22Rv1 (cell line): ENCODE data around the gene TMEM255B.
"Not testable (repeated sequence)": the region's sequence is repeated elsewhere in the genome, so short reads cannot be mapped to it uniquely, and the experiment has no call there.

Experiments used
- H3K27ac ChIP-seq: fragments of 450-650 bp; 2 replicates; pipeline ENCODE4 v1.5.1; 2017
- ZFX ChIP-seq: fragments of 450-650 bp; IDR thresholded peaks from 2 replicates; pipeline ENCODE4 v1.6.1; 2017; ENCODE audit warnings: antibody characterized with exemption, borderline replicate concordance
- TF ChIP-seq, protein P1 (sequence below): fragments of 450-650 bp; IDR thresholded peaks from 2 replicates; pipeline ENCODE4 v1.5.1; 2017; ENCODE audit warnings: mild to moderate bottlenecking

Gene TMEM255B

DNA sequence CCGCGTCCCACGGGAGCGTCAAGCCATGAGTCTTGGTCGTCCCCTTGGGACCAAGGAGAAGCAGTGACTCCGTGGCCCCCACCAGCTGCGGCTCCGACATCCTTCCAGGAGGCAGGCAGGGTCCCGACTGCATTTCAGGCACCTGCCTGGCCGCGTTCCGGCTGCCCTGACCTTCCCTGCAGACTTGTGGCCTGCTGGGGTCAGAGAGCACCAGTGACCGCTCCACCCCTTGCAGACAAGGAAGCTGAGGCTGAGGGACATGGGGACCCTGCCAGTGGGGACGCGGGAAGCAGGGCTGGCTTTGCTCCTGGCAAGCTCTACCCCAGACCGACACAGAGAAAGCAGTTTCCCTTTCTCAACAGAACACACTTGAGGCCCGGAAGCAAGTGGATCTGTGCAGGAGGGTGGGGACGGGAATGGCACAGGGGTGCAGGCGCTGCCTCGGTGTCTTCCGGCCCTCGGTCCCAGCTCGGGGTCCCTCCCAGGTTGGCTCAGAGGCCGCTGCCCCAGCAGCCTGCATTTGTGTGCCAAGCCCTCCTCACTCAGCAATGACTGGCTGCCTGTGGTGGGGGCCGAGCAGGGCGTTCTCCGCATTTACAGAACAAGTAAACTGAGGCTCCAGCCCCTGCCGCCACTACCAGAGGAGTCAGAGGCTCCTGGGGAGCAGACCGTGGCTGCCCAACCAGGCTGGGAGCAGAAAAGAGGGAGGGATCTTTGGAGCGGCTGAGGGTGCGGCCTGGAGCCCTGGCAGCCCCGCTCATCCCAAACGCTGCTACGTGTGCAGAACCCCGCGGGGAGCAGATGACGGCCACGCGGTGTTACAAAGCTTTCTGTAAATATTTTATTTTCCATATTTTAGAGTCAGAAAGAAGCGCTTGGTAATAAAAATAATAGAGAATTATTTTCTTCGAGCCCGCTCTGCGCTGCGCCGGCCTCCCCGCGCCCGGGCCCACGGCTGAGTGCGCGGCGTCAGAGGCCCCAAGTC is 61.0 kb downstream of the TMEM255B start:
- no peak for TF ChIP-seq ZFX
- TF ChIP-seq, protein P1, sequence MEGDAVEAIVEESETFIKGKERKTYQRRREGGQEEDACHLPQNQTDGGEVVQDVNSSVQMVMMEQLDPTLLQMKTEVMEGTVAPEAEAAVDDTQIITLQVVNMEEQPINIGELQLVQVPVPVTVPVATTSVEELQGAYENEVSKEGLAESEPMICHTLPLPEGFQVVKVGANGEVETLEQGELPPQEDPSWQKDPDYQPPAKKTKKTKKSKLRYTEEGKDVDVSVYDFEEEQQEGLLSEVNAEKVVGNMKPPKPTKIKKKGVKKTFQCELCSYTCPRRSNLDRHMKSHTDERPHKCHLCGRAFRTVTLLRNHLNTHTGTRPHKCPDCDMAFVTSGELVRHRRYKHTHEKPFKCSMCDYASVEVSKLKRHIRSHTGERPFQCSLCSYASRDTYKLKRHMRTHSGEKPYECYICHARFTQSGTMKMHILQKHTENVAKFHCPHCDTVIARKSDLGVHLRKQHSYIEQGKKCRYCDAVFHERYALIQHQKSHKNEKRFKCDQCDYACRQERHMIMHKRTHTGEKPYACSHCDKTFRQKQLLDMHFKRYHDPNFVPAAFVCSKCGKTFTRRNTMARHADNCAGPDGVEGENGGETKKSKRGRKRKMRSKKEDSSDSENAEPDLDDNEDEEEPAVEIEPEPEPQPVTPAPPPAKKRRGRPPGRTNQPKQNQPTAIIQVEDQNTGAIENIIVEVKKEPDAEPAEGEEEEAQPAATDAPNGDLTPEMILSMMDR = no peak
- no peak overlapping the region for H3K27ac ChIP-seq

DNA sequence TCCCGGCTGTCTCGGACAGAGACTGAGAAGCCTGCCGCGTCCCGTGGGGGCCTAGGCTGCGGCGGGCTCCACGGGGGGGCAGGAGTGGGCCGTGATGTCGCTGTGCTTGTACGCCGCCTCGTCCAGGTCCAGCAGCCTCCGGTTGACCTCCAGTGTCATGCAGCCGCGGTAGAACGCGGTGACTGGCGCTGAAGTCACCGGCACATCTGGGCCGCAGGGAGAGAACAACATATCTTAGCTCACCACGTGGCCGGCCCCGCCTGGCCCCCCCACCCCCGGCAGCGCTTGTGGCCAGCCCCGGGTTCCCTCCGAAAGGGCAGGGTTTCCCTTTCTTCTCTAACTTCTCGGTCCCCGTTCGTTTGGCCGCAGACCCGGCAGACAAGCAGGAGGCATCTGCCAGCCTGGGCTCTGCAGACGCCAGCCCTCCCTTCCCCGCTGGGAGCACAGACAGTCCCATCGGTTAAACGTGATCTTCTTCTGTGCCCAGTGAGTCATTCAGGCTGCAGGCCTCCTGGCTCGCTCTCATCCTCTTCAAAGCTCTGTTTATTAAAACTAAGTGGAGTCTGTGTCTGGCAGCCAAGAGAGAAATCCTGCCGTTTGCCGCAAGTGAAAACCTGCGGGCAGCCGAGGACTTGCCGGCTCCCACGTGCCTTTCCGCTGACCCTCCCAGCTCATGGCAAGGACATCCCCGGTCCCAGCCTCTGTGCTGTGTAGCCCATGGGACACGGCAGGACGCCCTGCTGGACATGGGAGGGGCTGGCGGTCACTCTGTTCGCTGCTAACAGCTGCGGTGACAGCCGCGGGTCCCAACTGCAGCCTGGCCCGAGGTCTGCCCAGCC is 62.0 kb downstream of the TMEM255B start:
- TF ChIP-seq, protein P1 = no peak

DNA sequence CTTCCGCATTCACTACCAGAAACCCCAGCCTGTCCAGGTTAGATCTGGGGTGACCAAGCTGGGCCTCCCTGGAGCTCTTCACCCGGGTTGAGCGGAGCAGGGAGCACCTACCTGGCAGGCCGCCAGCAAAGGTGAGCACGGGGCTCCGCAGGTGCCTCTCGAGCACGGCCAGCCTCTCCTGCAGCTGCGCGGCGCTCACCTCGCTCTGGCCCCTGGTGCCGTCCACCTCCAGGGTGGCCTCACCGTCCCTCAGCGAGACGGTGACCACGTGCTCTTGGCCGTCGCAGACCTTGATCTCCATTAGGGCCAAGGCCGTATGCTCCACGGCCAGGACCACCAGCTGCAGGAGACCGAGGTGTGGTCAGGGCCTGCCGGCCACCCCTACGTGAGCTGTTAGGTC is 62.8 kb downstream of the TMEM255B start:
- no peak for TF ChIP-seq ZFX
- H3K27ac ChIP-seq = no peak overlapping the region

More for the DNA sequence above, 62.0 kb downstream of the TMEM255B start:
- H3K27ac ChIP-seq = no peak overlapping the region

DNA sequence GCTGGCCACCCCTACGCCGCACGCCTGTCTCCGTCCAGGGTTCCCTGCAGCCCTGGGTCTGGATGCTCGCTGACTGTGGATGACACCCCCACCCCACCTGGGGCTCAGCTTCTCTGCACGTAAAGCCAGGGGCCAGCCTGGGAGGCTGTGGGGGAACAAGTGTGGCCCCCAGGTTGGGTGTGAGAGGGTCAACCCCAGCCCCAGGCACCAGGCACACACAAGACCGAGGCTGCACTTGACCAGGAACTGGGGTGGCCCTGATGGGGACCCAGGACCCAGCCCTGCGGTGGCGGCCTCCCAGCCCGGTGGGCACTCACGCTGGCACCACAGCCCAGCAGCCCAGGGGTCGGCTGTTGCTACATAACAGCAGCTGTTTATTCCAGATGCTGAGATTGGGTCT is 63.2 kb downstream of the TMEM255B start:
- H3K27ac ChIP-seq = no peak overlapping the region
- TF ChIP-seq ZFX = no peak
- TF ChIP-seq, protein P1 = no peak

DNA sequence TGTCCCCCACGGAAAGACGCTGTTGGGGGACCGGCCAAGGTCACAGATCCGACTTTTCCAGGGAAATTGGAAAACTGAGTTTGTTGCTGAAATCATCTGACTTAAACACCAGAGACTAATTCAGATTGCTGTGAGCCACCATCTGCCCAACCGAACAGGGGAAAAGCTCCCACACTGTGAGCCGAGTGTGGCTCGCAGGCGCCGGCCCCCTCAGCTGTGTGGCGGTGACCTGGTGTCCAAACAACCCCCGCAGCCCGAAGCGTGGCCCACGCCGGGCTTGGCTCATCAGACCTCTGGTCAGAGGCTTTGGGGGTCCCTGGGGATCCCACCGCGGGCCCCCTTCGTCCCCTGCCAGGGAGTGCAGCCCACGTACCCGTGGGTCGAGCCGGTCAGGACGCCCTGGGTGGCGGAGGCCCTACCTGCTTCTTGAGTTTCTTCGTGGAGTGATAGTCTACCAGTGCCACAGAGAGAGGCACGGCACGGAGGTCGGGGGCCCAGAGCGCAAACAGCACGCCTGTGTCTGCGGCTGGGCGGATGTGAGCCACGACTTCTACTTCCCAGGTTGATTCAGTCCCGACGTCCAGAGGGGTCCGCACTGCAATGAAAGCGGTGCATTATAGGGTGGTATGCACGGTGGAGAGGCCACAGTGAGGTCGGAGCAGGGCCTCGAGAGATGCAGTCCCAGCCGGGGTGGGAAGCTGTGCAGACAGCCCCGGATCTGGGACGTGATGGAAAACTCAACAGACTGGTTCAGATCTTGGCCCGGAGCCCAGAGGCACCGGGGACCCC is 64.1 kb downstream of the TMEM255B start:
- H3K27ac ChIP-seq = no peak overlapping the region
- TF ChIP-seq, protein P1 = no peak
- no peak for TF ChIP-seq ZFX

DNA sequence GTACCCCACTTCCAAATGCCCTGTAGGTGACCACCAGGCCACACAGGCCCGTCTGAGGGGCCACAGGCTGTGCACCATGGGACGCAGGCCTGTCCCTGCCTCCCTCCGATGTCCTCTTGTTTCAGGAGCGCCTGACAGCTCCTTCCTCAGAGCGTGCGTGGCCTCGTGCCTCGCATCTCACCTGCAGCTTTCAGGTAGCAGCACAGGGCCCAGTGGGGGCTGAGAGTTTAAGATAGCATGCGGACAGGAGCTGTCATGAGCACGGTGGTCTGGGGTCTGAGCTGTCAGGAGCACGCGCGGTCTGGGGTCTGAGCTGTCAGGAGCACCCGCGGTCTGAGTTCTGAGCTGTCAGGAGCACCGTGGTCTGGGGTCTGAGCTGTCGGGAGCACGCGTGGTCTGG is 64.7 kb downstream of the TMEM255B start:
- TF ChIP-seq, protein P1 = no peak
- TF ChIP-seq ZFX = no peak
- H3K27ac ChIP-seq = no peak overlapping the region

DNA sequence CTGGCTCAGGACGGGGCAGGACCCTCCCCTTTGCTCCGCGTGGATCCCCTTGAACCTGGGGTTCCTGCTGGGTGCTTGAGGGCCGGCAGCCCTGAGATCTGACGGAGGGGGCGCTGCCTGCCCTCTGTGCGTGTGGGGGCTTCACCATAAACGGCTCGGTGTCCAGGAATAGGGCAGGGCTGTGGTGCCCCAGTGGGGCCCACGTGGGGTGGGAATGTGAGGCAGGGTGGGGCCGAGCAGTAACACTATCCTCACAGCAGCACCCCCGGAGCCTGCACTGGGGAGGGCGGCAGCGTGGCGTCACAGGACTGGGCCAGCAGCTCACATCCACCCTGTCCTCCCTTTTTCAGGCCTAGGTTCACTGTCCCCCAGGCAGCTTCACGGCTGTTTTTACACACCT is 66.8 kb downstream of the TMEM255B start:
- no peak overlapping the region for H3K27ac ChIP-seq
- TF ChIP-seq, protein P1 = no peak
- TF ChIP-seq ZFX = no peak

DNA sequence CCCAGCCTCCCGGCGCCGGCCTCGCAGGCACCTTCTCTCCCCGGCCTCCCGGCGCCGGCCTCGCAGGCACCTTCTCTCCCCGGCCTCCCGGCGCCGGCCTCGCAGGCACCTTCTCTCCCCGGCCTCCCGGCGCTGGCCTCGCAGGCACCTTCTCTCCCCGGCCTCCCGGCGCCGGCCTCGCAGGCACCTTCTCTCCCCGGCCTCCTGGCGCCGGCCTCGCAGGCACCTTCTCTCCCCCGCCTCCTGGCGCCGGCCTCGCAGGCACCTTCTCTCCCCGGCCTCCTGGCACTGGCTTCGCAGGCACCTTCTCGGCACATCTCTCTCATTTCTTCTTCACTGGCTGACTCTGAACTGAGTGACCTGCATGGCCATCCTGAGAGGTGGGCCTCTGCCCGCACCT is 67.4 kb downstream of the TMEM255B start:
- H3K27ac ChIP-seq = not testable (repeated sequence)
